ENCODE measurements around the gene LARGE1.

- TF ChIP-seq MAX (IDR thresholded peaks at IDR 0.05; ENCODE audit: low read depth, low read length) (no peak), CTCF (IDR thresholded peaks at IDR 0.05; ENCODE audit: low read depth, low read length) (no peak), POLR2A (IDR thresholded peaks at IDR 0.05; ENCODE audit: extremely low read depth, insufficient read length) (no peak)
Observed at GRCh38 chr22:33464698-33465097, 455.6 kb downstream of the LARGE1 start.

Measured in NB4 (cell line).